Measurements from ENCODE around the gene TFB1M.
A peak's percentile ranks its signal among the peaks of the same experiment; 100 is the strongest.
"Not testable (repeated sequence)": the region's sequence is repeated elsewhere in the genome, so short reads cannot be mapped to it uniquely, and the experiment has no call there.

The TFB1M gene

GRCh38 chr6:155314092-155314772 lies at the start of gene TFB1M:
Gene TFB1M, minus strand, starts transcription at chr6:155314484. Its CDS starts 56 bp downstream, at chr6:155314428.
- FAIRE-seq (peak; percentile 97), DNase-seq (ENCODE audit: low spot score) (peak; percentile 97)

GRCh38 chr6:155364021-155364420 lies 49.7 kb upstream of the TFB1M start:
- not testable (repeated sequence) for DNase-seq (ENCODE audit: low spot score); FAIRE-seq

GRCh38 chr6:155362968-155363632 lies 48.8 kb upstream of the TFB1M start:
- not testable (repeated sequence) for DNase-seq (ENCODE audit: low spot score); FAIRE-seq

- DNase-seq (ENCODE audit: low spot score), result no peak
- no peak for FAIRE-seq
Measured at GRCh38 chr6:155354167-155354566, 39.9 kb upstream of the TFB1M start.

GRCh38 chr6:155352811-155353210 lies 38.5 kb upstream of the TFB1M start:
- FAIRE-seq, result no peak
- no peak for DNase-seq (ENCODE audit: low spot score)

- DNase-seq (ENCODE audit: low spot score) (no peak), FAIRE-seq (no peak)
Measured at GRCh38 chr6:155352130-155352420, 37.8 kb upstream of the TFB1M start.

GRCh38 chr6:155351273-155352129 lies 37.2 kb upstream of the TFB1M start:
- FAIRE-seq, result no peak
- DNase-seq (ENCODE audit: low spot score), result no peak

GRCh38 chr6:155349956-155350355 lies 35.7 kb upstream of the TFB1M start:
- FAIRE-seq (no peak), DNase-seq (ENCODE audit: low spot score) (no peak)

GRCh38 chr6:155349129-155349528 lies 34.8 kb upstream of the TFB1M start:
- DNase-seq (ENCODE audit: low spot score), result no peak
- no peak for FAIRE-seq

GRCh38 chr6:155347800-155348199 lies 33.5 kb upstream of the TFB1M start:
- DNase-seq (ENCODE audit: low spot score) (no peak), FAIRE-seq (no peak)

GRCh38 chr6:155346957-155347356 lies 32.7 kb upstream of the TFB1M start:
- DNase-seq (ENCODE audit: low spot score) (no peak), FAIRE-seq (no peak)

GRCh38 chr6:155344341-155345006 lies 30.2 kb upstream of the TFB1M start:
- no peak for FAIRE-seq
- no peak for DNase-seq (ENCODE audit: low spot score)

- DNase-seq (ENCODE audit: low spot score) (no peak), FAIRE-seq (peak; percentile 56)
Measured at GRCh38 chr6:155341130-155341828, 27.0 kb upstream of the TFB1M start.

- no peak for DNase-seq (ENCODE audit: low spot score)
- no peak for FAIRE-seq
Measured at GRCh38 chr6:155340464-155341129, 26.3 kb upstream of the TFB1M start.

GRCh38 chr6:155339929-155340328 lies 25.6 kb upstream of the TFB1M start:
- not testable (repeated sequence) for DNase-seq (ENCODE audit: low spot score); FAIRE-seq

GRCh38 chr6:155338237-155338636 lies 24.0 kb upstream of the TFB1M start:
- not testable (repeated sequence) for DNase-seq (ENCODE audit: low spot score); FAIRE-seq

- DNase-seq (ENCODE audit: low spot score), result no peak
- no peak for FAIRE-seq
Measured at GRCh38 chr6:155335265-155335664, 21.0 kb upstream of the TFB1M start.

GRCh38 chr6:155334073-155334472 lies 19.8 kb upstream of the TFB1M start:
- not testable (repeated sequence) for FAIRE-seq; DNase-seq (ENCODE audit: low spot score)

- FAIRE-seq (no peak), DNase-seq (ENCODE audit: low spot score) (no peak)
Measured at GRCh38 chr6:155333414-155333813, 19.1 kb upstream of the TFB1M start.

GRCh38 chr6:155330922-155331321 lies 16.6 kb upstream of the TFB1M start:
- DNase-seq (ENCODE audit: low spot score) (no peak), FAIRE-seq (no peak)

Data from urothelium cell line (cell line).